ENCODE results near the gene SRGAP1.

The SRGAP1 gene

DNA sequence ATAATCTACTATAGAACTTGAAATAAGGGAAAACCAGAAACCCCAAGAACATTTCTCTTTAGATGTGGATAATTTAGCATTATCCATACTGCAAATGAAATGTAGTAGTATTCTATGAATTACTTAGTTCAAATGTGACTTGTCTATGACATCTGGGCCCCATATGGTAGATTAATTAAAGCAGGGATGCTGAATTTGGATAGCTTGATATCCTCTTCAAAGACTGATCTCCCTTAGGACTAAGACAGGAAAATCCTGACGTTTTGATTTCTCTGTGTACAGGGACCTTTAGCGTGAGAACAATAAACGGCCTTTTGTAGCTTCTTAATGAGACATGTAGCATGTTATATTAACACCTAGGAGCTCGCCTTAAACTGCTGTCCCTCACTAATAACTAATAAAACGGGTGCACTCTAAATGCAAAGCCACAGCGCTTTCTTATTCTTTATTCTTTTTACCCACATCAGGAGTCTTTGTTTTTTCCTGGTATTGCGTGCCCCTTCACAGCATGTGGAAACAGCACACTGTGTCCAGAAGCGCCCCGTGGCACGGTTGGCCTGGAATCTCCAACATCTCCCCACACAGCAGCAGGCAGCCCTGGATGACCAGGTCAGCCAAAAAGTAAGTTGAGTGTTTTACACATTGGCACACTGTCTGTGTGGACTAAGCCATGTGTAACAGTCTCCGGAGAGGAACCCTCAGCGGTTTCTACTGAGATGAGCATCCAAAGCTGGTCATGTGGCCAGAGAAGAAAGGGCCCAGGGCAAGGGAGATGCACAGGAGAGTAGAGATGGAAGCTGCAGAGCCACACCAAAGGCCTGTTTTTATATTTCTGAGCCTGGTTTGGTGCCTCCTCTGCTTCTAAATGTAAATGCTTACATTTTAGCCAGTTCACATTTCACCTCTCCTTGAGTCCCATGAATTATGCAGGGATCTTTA lies 93.1 kb downstream of the SRGAP1 start:
- DNase-seq (ENCODE audit: low read depth): peak; percentile 30

DNA sequence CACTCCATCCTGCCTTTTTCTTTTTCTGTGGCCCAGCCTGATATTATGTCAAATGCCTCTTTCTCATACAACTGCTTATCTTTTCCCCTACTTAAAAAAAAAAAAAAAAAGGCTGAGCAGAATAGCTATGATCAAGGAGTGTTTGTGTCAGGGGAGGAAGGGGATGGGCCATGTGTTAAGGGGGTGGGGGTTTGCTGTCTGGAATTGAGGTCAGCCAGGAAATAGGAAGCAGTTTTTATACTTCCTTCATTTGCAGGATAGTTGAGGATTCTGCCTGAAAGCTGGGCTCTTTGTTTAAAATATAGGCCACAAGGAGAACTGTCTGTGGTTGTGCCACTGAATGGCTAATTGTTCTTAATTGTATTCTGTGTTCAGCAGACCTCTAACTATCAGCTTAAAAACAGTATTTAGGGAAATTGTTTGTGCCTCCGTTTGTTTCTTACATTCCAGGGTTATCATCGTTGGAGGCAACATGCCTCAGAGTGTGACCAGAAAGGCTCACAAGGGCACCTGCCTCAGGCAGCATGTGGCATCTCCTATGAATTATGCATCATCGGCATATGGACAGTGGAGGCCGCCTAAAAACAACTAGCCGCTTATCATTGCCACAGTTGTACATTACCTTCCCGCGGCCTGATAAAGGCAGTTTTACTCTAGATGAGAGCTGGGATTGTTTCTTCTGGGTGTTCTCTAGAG lies 96.0 kb downstream of the SRGAP1 start:
- no peak for DNase-seq (ENCODE audit: low read depth)

DNA sequence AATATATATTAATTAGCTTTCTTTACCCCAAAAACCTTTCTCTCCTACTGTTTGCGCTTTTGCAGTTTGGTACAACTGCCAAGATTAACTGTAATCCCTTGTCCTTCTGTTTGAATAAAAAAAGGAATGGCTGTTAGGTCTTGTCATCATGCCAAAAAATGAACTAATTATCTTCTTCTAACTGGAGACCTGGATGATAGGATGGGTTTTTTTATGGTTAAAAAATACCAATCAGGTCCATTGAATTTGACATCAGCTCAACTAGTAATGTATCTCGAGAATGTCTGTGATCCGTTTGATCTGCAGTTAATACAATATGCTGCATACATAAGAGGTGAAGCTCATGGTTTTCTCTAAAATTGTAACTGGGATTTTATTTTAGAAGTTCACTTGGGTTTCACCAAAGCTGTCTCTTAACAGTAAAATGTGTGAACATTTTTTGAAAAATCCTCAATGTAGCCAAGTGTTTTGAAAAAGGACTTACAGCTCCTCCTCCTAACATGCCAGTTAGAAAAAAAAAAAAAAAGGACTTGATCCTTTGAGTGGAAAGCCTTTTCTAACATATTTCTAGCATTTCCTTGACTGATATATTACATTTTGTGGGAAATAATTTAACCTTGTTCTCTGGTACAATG lies 96.8 kb downstream of the SRGAP1 start:
- DNase-seq (ENCODE audit: low read depth): no peak

DNA sequence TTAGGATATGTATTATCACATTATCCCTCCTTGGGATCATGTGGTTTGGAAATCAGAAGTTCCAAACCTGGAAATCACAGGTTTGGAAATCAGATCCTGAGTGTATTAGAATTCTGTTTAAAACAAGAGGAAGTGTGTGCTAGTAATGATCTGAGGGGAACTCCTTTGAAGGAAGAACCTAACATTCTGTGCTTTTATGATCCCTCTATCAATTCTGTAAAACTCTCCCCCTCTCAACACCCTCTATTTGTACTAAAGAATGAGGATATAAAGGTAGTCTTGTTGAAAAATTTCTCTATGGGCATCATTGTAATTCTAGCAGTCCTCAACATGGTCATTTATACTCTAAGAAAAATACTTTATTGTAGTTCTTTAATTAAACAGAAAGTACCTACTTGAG lies 97.4 kb downstream of the SRGAP1 start:
- no peak for DNase-seq (ENCODE audit: low read depth)

DNA sequence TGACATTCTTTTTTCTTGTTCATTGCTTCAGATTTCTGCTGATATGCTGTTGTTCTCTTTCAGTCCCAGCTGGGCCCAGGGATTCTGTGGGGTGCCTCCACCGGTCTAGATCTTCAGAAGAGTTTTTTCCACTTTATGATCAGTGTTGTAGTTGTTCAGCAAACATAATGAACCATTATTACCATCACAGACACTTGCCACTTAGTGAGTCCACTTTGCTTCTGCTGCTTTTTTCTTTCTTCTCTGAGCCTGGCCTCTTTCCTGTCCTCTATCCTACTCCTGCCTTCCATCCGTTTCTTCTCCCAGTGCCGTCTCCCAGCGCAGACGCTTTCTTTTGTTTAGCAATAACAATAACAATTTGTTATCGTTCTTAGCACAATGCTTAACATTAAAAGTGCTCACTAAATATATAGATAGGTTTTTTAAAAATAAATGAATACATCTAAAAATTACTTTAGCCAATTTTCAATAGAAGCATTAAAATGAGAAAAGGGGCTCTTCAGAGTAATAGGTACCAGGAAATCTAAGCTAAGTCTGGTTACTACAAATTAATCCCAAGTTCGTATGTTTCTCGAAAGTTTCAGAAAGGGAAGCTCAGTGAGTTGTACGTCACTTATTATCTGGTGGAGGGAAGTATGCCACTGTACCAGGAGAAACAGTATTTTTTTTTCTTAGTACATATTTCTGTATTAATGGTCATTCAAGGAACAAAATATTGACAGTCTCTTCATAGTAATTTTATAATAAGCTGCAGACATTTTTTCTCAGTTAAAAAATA lies 98.2 kb downstream of the SRGAP1 start:
- DNase-seq (ENCODE audit: low read depth): no peak

DNA sequence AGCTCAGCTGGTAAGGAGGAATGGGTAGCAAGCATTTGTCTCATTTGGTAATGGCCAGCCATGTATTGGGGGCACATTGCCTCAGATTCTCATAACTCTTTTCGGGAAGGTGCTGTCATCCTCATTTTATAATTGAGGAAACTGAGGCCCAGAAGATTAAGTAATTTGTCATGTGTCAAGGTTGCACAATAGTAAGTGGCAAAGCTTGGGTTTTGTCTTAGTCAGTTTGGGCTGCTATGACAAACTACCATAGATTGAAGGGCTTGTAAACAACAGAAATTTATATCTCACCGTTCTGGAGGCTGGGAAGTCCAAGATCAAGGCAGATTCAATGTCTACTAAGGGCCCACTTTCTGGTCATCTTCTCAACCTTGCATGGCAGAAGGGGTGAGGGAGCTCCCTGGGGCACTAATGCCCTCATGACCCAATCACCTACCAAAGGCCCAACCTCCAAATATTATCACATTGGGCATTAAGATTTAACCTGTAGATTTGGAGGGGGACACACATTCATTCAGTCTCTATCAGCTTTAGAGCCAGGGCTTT lies 99.6 kb downstream of the SRGAP1 start:
- DNase-seq (ENCODE audit: low read depth): no peak

DNA sequence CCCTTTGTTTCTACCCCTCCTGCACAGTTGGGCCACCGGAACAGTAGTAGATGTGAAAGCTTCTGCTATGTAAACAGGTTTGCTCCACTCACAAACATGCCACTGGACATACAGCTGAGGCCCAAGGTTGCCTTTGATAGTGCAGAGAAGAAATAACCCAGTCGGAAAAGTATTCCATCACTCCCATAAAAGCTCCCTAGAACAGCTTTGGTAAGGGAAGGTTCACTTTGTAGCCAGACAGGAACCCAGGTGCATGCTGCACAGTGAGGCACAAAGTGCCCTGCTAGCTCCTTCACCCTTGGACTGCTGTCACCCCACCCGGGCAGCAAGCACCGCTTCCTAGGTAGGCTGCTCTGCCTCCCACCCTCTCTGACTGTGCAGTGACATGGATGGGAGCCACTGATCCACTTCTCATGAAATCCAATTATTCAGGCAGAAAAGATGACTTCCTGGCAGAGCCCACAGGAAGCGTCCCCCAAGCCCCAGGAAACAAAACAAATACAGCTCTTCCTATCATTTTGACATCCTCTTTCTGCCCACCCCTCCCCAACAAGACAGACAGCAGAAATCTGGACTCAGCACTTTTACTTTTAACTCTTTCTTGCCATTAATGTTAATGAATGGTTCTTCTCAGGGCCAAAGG lies 100.2 kb downstream of the SRGAP1 start:
- no peak for DNase-seq (ENCODE audit: low read depth)

DNA sequence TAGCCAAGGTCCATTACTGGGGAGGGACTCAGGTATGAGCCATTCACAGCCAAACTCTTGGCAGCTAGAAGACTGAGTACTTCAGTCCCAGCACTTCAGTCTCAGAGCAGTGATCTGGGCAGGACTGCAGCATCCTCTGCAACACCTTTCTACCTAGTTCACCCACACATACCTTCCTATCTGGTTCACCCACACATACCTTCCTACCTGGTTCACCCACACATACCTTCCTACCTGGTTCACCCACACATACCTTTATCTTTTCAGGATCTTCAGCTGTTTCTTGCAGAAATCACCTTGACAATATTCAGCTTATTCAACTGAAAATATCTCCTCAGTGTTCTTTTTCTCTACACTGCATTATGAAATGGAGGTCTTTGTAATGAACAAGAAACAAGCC lies 101.3 kb downstream of the SRGAP1 start:
- DNase-seq (ENCODE audit: low read depth): no peak

DNA sequence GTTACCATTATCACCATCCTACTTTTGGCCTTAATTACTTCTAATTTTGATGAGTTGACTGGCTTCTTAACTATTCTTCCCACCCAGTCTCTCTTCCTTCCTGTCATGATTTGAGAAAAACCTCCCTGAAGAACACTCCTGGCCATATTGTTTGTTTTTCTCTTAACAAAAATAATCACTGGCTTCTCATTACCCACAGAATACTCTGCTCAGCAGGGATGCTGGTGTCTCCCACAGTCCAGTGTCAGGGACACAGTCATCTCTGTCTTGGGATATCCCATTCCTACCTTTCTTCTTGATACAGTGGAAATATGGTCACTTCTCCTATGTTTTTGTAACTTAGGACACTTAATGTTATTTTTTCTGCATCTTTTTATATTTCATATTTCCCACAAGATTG lies 103.7 kb downstream of the SRGAP1 start:
- DNase-seq (ENCODE audit: low read depth): no peak

DNA sequence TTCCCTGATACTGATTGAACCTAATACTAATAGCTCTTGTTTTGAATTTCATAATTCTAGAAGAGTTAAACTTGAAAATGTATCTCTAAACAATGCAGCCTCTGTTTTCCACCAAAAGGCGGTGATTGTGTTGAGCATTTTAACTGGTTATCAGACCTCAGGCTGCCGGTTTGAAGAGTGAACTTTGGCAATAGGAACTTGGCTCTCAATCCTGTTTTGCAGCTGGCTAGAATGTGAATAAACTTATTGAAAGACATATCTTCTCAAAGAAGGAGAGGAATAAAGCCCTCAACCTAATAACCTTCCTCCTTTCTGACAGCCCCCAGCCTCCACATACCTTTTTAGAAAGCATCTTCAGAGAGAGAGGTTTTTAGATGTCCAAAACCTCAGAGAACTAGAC lies 105.4 kb downstream of the SRGAP1 start:
- no peak for DNase-seq (ENCODE audit: low read depth)

DNA sequence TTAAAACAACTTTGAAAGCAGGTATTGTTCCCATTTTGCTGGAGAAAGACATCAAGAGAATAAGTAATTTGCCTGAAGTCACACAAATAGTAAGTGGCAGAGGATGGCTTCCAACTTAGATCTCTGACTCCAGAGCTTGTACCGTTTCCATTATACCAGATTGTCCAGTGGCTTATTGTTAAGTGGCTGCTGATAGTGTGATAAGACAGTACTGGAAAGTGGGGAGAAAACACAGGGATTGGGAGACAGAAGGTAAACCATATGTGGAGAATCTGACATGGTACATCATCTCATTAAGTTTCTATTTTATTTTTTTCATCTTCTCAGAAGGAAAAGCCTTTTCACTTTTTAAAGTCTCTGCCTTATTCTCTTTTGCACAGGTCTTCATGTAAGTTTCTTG lies 108.5 kb downstream of the SRGAP1 start:
- DNase-seq (ENCODE audit: low read depth): no peak

DNA sequence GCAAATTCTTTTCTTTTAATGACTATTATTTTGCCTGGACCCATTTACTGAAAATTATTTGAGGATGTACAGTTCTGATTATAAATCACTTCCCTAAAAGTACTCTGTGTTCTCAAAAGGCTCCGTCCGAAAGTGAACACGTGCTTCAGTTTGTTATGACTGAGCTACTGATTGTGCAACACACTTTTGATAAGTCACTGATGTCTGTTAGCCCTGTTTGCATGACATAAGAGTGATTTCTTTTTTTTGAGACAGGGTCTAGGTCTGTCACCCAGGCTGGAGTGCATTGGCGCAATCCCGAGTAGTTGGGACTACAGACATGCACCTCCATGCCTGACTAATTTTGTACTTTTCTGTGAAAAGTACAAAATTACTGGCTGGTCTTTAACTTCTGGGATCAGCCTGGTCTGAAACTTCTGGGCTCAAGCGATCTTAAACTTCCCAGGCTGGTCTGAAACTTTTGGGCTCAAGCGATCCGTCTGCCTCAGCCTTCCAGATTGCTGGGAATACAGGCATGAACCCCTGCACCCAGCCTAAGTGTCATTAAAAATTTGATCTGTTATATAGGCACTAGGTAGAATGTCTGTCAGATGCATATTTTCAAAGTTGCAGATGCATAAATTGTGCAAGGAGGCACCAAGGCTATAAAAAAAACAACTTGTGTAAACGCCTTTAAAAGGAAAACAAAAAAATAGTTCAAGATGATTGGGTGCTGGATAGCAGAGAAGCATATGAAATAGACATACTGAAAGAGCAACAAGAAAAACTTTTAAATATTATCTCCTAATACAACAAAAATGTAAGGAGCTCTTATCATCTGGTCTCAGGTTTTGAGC lies 111.5 kb downstream of the SRGAP1 start:
- peak; percentile 14 for DNase-seq (ENCODE audit: low read depth)

DNA sequence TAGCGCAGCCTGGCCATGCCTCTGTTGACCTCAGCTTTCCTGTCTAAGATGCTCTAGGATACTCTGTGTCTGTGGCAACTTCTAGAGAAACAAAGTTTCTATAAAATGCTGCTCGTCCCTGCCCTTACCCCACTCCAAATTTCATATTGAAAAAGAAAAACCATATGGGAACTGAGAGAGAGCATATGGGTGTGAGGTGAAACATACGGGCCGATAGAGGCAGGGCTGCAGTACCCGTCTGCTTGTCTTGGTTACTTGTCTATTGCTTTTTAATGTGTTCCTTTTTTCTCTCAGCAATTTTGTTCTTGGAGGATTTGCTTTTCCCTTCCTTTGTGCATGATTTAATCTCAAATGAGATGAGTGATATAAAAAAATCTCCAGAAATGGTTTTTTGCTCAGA lies 113.0 kb downstream of the SRGAP1 start:
- DNase-seq (ENCODE audit: low read depth): no peak

DNA sequence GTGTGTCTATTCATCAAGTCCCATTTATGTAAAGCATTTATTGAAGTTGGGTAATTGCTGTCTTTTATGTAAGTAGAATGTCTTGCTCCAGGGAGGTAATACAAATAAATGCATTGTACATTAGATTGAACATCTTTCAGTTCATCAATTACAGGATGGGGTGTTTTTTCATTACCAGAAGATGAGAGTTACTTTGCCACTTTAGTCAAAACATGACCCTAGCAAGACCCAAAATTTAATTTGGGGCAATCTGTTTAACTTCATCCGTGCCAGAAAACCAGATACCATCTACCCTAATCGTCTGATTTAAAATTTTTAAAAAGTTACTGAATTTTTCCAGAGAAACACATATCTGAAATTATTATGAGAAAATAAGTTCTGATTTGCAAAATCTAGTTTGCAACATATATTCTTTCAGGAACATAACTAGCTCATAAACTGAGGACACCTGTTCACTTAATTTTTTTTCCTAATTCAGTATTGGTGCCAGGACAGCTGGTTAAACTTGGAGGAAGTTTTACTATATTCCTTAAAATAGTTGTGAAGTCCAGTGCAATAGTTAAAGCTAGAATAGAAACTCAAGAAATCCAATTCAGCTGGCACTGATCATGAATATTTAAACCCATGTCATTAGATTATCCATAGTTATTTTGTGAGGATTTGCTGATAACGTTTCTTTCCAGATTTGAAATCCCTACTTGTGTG lies 114.5 kb downstream of the SRGAP1 start:
- no peak for DNase-seq (ENCODE audit: low read depth)

DNA sequence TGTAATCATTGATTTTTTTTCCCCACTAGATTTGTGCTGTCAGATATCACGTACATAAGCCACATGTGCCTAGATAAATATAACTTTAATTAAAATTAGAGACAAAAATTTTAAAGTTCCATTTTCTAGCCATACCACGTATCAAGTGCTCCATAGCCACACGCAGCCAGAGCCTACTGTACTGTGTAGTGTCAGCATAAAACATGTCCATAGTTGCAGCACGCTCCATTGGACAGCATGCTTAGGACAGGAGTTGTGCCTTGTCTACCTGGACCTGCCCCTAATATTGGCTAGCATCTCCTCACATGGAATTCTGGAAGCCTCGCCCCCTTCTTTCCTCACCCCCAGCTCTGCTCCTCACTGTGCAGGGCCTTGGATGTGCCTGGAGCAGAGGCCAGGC lies 116.5 kb downstream of the SRGAP1 start:
- DNase-seq (ENCODE audit: low read depth): no peak

DNA sequence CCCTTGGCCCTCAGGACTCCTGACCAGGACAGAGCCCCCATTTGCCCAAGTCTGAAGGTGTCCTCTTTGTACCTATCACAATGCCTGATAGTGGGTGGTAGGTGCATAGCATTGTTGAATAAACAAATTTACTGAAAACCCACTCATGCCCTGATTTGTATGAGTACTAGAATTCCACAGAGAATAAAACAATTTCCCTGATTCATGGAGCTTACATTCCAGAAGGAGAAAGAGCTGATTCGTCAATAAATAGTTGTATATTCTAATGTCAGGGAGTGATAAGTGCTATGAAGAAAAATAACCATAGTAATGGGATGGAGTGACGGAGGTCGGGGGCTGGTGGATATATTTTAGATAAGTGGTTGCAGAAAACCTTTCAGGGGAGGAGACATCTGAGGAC lies 117.0 kb downstream of the SRGAP1 start:
- DNase-seq (ENCODE audit: low read depth): no peak

DNA sequence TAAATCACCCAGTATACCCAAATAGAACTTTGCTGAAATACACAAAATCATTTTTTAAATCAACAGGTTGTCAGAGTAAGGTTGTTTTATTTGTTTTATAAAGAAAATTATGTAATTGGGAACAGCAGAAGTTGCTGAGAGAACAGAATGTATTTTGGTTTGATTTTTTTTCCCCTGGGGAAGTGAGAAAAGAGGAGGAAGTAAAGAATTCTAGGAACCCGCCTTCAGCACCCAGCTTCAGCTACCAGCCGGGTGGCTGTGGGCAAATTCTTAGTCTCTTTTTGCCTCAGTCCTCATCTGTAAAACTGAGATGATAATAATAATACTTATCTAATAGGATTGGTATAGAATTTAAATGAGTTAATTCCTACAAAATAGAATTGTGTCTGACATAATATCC lies 119.4 kb downstream of the SRGAP1 start:
- DNase-seq (ENCODE audit: low read depth): no peak

DNA sequence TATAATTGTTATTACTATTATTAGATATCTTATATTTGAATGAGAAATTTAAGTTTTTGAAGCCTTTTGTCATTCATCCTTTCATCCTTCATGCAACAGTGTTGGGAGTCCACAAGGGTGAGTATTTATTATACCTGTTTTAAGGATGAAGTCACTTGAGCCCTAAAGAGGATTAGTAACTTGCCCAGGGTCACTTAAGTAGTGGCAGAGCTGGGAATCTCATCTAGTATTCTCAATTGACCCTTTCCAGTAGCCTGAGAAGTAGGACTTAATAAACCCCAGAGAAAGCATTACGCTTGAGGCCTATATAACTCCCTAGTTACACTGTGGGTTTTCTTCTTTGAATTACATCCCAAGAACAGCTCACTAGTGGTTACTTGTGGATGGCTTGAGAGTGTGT lies 119.8 kb downstream of the SRGAP1 start:
- DNase-seq (ENCODE audit: low read depth): no peak

DNA sequence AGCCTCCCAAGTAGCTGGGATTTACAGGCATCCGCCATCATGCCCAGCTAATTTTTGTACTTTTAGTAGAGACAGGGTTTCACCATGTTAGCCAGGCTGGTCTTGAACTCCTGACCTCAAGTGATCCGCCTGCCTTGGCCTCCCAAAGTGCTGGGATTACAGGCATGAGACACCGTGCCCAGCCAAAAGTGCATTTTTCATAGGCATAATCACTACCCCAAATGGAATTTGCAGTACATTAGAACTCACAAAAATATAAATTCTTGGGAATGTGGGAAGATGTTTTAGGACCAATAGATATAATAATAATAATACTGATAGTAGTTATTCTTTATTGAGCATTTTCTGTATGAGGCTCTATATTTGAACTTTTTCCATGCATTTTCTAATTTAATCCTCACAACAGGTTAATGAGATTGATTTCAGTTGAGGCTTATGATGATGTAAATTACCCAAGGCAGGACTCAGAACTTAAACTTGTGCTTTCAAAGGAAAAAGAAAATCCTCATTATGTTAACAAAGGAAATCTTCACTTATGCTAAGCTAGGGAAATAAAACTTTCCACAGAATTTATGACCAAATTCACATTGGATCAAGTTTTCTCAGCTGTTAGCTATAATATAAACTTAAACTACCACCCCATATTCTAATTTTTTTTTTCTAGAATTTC lies 121.6 kb downstream of the SRGAP1 start:
- DNase-seq (ENCODE audit: low read depth): no peak

All from GM04504 (cell line).